Activated T-helper 1 cell treated with anti-CD3 and anti-CD28 coated beads, Interleukin-2, amount 50 U/mL, for 16 hours (primary cell): Measurements from ENCODE around the gene PKDCC.
"Not testable (repeated sequence)": the region's sequence is repeated elsewhere in the genome, so short reads cannot be mapped to it uniquely, and the experiment has no call there.

Source experiments
- DNase-seq, 2 donors: peaks; one replicate each; pipeline ENCODE4 v3.0.0-alpha.2; 2020; ENCODE audit warnings: low read depth in 1 of 2, low spot score in 1 of 2

Gene PKDCC

GRCh38 chr2:42063431-42064171 is 15.8 kb downstream of the PKDCC start:
- no peak for DNase-seq

DNA sequence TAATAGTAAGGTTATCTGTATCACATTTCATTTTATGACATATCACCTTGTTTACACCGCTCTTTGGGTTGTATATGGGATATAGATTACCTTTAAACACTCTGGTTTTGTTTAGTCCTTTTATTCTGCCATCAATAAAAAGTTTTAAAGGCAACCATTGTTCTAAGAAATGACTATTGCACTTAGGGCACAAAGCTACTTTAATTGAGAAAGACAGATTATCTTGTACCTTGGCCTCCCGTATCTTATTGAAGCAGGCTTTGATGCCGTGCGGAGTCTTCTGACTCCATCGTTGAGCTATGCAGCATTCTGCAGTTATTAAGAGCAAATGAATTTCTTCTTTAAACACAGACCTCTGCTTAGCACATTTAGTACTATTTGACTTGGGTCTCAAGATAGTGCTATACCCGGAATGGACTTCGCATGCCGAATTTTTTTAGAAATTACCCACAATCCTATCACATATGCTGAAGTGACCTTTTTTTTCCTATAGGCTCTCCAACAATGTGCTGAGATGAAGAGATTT is 16.7 kb downstream of the PKDCC start:
- no peak for DNase-seq

DNA sequence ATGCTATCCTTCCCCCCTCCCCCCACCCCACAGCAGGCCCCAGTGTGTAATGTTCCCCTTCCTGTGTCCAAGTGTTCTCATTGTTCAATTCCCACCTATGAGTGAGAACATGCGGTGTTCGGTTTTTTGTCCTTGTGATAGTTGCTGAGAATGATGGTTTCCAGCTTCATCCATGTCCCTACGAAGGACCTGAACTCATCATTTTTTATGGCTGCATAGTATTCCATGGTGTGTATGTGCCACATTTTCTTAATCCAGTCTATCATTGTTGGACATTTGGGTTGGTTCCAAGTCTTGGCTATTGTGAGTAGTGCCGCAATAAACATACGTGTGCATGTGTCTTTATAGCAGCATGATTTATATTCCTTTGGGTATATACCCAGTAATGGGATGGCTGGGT is 17.9 kb downstream of the PKDCC start:
- DNase-seq, result not testable (repeated sequence)

- not testable (repeated sequence) for DNase-seq
Measured at GRCh38 chr2:42067001-42067400, 19.2 kb downstream of the PKDCC start.

- DNase-seq, result no peak
Measured at GRCh38 chr2:42067521-42067920, 19.7 kb downstream of the PKDCC start.

DNA sequence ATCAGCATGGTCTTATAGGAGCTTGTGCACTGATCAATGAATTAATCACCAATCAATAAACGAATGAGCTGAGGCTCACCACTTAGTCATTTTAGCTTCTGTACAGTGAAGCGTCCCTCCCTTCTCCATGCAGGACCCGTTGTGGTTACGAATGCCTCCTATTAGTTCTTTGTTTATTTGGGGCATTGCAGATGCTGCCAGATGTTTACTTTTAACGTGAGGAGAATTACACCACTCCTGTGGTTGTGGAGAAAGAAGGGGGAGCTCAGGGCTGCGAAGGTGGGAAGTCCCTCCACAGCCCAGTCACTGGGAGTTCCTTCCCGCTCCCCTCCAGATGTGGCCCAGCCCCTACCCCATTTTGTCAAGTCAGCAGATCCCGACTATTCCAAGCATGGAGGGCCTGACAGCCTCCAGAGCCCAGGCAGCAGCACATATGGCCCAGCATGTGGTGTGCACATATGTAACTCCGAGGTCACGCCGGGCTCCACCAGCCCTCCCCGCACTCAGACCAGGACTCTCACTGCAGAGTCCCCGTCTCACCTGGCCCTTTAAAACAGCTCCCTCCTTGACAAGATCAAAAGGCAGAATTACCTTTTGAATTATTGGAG is 20.9 kb downstream of the PKDCC start:
- DNase-seq, result no peak

GRCh38 chr2:42069568-42069967 is 21.7 kb downstream of the PKDCC start:
- no peak for DNase-seq

DNA sequence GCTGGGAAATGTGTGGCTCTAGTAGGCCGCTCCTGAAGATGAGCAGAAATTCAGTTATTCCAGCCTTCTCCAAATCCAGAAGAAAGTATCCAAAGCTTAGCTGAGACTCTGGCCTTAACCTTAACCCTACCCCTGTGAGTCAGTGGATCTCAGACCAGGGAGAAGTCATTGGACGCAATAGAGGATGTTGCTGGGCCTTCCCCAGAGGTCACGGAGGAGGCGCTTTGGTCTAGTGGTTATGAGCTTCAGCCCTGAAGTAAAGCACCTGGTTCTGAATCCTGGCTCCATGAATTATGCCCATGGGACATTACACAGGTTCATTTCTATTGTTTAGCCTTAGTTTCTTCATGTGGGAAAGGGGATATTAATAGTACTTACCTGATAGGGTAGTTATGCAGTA is 24.0 kb downstream of the PKDCC start:
- no peak for DNase-seq

DNA sequence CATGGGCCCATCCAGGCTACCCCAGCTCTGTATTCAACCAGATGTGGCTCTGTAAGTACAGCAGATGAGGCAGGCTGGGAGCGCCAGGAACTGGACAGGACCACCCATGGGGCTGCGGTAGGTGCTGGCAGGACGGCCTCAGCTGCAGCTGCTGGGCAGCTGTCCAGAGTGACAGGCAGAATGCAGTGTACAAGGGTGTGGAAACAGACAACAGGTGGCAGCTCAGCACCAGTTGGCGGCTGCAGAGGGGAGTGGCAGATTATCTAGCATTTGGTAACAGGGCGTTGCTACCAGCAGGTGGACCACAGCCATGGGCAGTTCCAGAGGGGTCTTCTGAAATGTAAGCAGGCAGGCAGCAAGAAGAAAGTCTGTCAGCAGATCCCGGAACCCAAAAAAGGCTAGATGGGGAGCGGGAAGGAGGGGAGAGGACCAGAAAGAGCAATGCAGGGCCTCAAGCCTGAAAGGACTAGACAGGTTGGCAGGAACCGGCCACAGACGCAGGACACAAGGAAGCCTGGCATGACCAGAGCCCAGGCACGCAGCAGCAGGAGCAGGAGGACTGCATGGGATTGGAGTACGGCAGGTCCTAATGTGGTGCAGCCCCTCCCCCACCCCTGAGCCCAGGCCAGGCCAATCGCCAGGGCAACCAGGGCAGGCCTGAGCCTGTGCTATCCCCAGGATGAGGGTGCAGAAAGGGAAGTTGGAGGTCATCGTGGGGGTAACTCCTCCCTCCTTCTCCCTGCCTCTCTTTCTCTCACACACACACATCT is 24.7 kb downstream of the PKDCC start:
- no peak for DNase-seq

DNA sequence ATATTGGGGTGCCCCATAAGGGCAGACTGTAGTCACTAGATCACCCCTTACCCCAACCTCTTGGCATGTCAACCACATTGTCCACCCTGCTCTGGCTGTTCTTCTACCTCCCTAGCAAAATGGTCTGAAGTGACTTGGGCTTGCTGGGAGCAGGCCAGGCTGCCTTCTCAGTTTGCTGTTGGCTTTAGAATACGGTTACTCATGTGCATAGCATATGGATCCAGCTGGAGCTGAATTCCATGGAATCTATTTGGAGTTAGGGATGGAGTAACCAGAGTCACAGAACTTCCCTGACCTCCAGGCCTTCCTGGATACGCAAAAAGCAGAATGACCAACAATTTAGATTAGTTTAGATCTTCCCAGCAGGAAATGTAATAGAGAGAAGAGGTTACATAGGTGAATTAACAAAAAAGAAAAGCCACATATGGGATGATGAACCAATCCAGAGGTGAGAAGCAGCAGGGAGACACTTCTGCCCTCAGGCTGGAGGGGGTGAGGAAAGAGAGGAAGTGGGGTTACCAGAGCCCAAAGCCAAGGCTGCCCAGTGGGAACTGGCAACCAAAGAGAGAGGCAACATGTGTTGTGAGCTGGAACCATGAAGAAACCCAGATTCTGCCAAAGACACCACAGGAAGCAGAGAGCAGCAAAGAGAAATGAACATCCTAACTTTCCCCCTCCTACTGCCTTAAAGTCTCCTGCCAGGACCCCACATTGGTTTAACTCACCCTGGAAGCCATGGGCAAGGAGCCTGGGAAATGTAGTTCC is 26.1 kb downstream of the PKDCC start:
- no peak for DNase-seq

DNA sequence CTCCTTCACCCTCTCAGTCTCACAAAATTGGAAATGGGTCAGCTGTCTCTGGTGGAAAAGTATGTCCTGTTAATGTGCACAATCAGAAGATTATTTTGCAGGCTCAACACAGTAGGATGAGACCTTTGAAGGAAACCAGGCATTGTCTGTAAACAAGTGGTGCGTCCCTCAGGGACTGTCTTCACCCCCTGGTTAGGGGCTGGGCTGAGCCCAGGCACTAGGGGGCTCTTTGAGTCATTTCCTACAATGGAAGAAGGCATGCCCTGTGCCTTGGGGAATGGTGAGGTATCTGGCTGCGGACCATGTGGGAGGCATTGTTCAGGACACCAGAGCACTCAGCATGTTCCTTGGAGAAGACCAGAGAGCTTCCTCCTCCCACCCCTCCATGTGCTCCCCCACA is 26.8 kb downstream of the PKDCC start:
- DNase-seq, result no peak

DNA sequence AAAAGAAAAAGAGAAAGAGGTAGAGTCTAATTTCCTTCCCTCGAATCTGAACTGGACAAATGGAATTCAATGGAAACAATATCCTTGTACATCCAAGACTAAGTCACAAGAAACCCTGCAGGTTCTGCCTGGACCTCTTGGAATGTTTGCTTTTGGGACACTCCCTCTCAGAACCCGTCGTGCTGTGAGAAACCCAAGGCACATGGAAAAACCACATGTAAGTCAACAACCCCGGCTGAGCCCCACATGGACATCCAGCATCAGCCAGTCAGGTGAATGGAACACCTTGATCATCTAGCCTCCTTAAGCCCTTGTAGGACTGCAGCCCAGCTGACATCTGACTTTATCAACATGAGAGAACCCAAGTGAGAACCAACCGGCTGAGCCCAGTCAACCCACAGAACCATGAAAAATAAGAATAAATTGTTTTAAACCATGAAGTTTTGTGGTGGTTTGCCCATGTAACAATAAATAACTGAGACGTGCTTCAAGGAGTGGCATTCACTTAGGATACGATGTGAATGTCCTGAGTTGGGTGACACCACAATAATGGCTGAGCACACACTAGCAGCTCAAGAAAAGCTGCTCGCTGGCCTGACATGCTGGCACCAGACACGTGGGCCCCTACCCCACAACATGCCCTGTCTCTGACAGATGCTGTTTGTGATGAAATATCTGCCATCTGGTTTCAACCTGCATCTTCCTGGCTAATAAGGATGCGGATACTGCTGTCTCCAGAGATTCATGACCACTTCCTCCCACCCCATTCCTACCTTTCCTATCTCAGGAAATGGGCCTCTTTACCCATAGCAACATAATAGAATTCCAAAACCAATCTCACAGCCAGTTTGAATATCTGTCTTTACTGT is 28.8 kb downstream of the PKDCC start:
- no peak for DNase-seq

- no peak for DNase-seq
Measured at GRCh38 chr2:42077343-42077742, 29.5 kb downstream of the PKDCC start.

DNA sequence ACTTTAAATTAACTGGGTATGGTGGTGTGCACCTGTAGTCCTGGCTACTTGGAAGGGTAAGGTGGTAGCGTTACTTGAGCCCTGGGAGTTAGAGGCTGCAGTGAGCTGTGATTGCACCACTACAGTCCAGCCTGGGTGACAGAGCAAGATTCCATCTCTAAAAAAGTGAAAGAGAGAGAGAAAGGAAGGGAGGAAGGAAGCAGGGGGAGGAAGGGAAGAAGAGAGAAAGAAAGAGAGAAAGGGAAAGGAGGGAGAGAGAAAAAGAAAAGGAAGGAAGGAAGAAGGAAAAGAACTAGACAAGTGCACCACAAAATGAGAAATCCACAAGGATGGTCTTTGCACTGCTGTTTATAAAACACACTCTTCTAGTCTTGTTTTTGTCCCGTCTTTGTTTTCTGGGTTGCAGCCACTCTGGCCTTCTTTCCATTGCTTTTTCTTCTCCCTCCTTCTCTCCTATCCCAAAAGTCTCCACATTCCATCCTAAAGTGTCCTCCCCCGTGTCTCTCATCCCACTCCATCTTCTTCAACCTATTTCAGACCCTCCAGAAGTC is 32.0 kb downstream of the PKDCC start:
- no peak for DNase-seq

GRCh38 chr2:42081151-42081550 is 33.3 kb downstream of the PKDCC start:
- DNase-seq, result not testable (repeated sequence)

GRCh38 chr2:42082016-42082415 is 34.2 kb downstream of the PKDCC start:
- DNase-seq, result no peak

DNA sequence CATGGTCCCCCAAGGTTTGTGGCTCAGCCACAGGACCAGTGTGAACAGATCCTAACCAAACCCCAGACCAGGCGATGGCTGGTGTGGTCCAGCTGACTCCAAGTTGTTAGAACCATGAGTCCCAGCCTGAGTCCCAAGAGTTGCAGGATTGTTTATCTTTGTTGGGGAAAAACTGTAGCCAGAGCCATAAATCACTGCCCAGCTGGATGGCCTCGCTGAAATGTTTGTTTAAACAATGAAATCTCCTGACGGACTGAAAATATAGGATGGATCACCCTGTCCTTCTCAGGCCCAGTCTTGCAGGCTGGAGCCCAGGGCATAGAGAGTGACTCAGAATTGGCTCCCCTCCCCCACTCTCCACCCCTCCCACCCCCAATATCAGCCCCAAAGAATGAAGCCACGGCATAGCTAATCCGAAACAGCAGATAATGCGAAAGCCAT is 36.4 kb downstream of the PKDCC start:
- DNase-seq, result no peak

- not testable (repeated sequence) for DNase-seq
Measured at GRCh38 chr2:42085070-42085469, 37.2 kb downstream of the PKDCC start.

DNA sequence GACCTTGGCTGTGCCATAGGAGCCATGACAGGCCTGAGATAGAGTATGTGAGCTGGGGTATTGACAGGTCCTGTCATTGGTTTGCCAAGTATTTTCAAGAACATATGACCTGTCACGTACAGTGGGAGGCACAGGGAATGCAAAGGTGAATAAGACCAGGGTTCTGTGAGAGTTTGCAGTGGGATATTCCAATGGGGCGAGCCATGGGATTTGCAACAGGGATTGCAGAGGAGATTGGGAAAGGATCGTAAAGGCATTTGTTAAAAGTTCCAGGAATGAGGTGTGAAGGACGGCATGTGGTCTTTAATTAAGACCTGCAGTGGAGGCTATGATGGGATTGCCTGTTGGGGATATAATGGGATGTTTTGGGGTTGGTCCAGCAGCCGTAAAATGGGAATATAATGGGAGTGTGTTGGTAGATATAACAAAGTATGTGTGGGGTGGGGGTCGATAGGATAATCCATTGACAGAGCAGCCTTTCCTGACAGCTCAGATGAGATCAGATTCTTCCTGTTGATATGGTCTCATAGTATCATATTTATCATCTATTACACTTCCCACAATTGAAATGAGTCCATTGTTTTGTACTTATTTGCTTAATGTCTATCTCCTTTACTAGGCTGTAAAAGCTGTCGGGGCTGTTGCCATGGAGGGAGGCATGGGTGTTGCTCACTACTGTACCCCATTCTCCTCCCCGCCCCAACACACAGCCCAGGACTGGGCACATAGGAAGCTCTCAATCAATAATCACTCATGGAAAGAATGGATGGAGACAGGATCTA is 38.1 kb downstream of the PKDCC start:
- no peak for DNase-seq
